ENCODE measurements around the gene OR2AE1. TPM values are rescaled to one million over a fixed set of nuclear protein-coding genes. Genes with fewer than 3 reads are reported as not detected.

Gene OR2AE1
- polyA plus RNA-seq, 1 donor from 2014 or later, result not detected

- Histone ChIP-seq H3K36me3 (ENCODE audit: insufficient read depth, low read length) (no peaks in the 10 kb centered on the region), H3K9ac (ENCODE audit: low read length) (no peak overlapping the region), H3K27ac (ENCODE audit: low read length) (no peak overlapping the region), H3K9me2 (ENCODE audit: insufficient read depth, low read length) (no peaks in the 10 kb centered on the region), H3K4me2 (ENCODE audit: low read length) (no peak overlapping the region), H2AFZ (ENCODE audit: low read depth, low read length) (no peak overlapping the region), H3K79me2 (replicated peaks; ENCODE audit: insufficient read depth, low read length) (no peaks in the 10 kb centered on the region), H3K4me3 (ENCODE audit: low read length) (no peak overlapping the region), H3K9me3 (ENCODE audit: low read length) (no peaks in the 10 kb centered on the region), H3K27me3 (ENCODE audit: insufficient read depth, low read depth, low read length) (no peaks in the 10 kb centered on the region), H3F3A (ENCODE audit: insufficient read depth, low read length, poor library complexity, severe bottlenecking) (no peaks in the 10 kb centered on the region), H4K20me1 (ENCODE audit: insufficient read depth) (no peaks in the 10 kb centered on the region)
- TF ChIP-seq TAF1 (IDR thresholded peaks at IDR 0.05; ENCODE audit: low read depth), result no peak
- no peak for TF ChIP-seq CTCF (IDR thresholded peaks at IDR 0.05; ENCODE audit: poor library complexity, severe bottlenecking)
- TF ChIP-seq EP300 (conservative IDR thresholded peaks at IDR 0.05; ENCODE audit: poor library complexity, severe bottlenecking), result no peak
- TF ChIP-seq SMC3 (conservative IDR thresholded peaks at IDR 0.05; ENCODE audit: poor library complexity), result no peak
- TF ChIP-seq EZH2 (IDR thresholded peaks at IDR 0.05; ENCODE audit: borderline replicate concordance, insufficient read depth, low read length, poor library complexity, severe bottlenecking), result no peak
- no peak for TF ChIP-seq RAD21 (conservative IDR thresholded peaks at IDR 0.05)
- no peak for TF ChIP-seq MXI1 (conservative IDR thresholded peaks at IDR 0.05; ENCODE audit: poor library complexity, severe bottlenecking)
- no peak for TF ChIP-seq REST (IDR thresholded peaks at IDR 0.05; ENCODE audit: borderline replicate concordance)
Observed at GRCh38 chr7:99881370-99881769, 4.5 kb upstream of the OR2AE1 start.

- TF ChIP-seq EP300 (conservative IDR thresholded peaks at IDR 0.05; ENCODE audit: poor library complexity, severe bottlenecking) (no peak), REST (IDR thresholded peaks at IDR 0.05; ENCODE audit: borderline replicate concordance) (no peak), RAD21 (conservative IDR thresholded peaks at IDR 0.05) (no peak), SMC3 (conservative IDR thresholded peaks at IDR 0.05; ENCODE audit: poor library complexity) (no peak), TAF1 (IDR thresholded peaks at IDR 0.05; ENCODE audit: low read depth) (no peak), EZH2 (IDR thresholded peaks at IDR 0.05; ENCODE audit: borderline replicate concordance, insufficient read depth, low read length, poor library complexity, severe bottlenecking) (no peak), POLR2AphosphoS5 (IDR thresholded peaks at IDR 0.05) (no peak), CTCF (IDR thresholded peaks at IDR 0.05; ENCODE audit: poor library complexity, severe bottlenecking) (no peak), MXI1 (conservative IDR thresholded peaks at IDR 0.05; ENCODE audit: poor library complexity, severe bottlenecking) (no peak)
- H3K36me3 ChIP-seq (ENCODE audit: insufficient read depth, low read length), result no peaks in the 10 kb centered on the region
- no peaks in the 10 kb centered on the region for H3K9me2 ChIP-seq (ENCODE audit: insufficient read depth, low read length)
- no peaks in the 10 kb centered on the region for H3K79me2 ChIP-seq (replicated peaks; ENCODE audit: insufficient read depth, low read length)
- H3K9me3 ChIP-seq (ENCODE audit: low read length), result no peaks in the 10 kb centered on the region
- no peak overlapping the region for H3K9ac ChIP-seq (ENCODE audit: low read length)
- H3K4me2 ChIP-seq (ENCODE audit: low read length), result no peak overlapping the region
- H4K20me1 ChIP-seq (ENCODE audit: insufficient read depth), result no peaks in the 10 kb centered on the region
- H3K4me3 ChIP-seq (ENCODE audit: low read length), result no peak overlapping the region
- H3F3A ChIP-seq (ENCODE audit: insufficient read depth, low read length, poor library complexity, severe bottlenecking), result no peaks in the 10 kb centered on the region
- H3K27ac ChIP-seq (ENCODE audit: low read length), result no peak overlapping the region
- H2AFZ ChIP-seq (ENCODE audit: low read depth, low read length), result no peak overlapping the region
- H3K27me3 ChIP-seq (ENCODE audit: insufficient read depth, low read depth, low read length), result no peaks in the 10 kb centered on the region
Observed at GRCh38 chr7:99876491-99876890, 342 bp downstream of the OR2AE1 start.

Data from neural cell (in vitro differentiated cells).